HL-60 (cell line): ENCODE data around the gene PNMA1.

ENCODE experiments used
- GABPA ChIP-seq: IDR thresholded peaks from 2 replicates; pipeline ENCODE4 v1.6.1; 2012; ENCODE audit warnings: low read depth
- POLR2AphosphoS5 ChIP-seq: IDR thresholded peaks from 2 replicates; pipeline ENCODE4 v1.6.1; 2012; ENCODE audit warnings: low read depth
- SPI1 ChIP-seq: IDR thresholded peaks from 2 replicates; pipeline ENCODE4 v1.6.1; 2012; ENCODE audit warnings: low read depth, mild to moderate bottlenecking, borderline replicate concordance
- TF ChIP-seq, protein P1 (sequence below): IDR thresholded peaks from one replicate; pipeline ENCODE4 v1.5.1; 2011; ENCODE audit warnings: low read length, control low read depth, inconsistent platforms; ENCODE audit not compliant: insufficient read depth
- TF ChIP-seq, protein P2 (sequence below): IDR thresholded peaks from 2 replicates; pipeline ENCODE4 v1.6.1; 2012; ENCODE audit warnings: low read depth; ENCODE audit not compliant: insufficient replicate concordance

DNA sequence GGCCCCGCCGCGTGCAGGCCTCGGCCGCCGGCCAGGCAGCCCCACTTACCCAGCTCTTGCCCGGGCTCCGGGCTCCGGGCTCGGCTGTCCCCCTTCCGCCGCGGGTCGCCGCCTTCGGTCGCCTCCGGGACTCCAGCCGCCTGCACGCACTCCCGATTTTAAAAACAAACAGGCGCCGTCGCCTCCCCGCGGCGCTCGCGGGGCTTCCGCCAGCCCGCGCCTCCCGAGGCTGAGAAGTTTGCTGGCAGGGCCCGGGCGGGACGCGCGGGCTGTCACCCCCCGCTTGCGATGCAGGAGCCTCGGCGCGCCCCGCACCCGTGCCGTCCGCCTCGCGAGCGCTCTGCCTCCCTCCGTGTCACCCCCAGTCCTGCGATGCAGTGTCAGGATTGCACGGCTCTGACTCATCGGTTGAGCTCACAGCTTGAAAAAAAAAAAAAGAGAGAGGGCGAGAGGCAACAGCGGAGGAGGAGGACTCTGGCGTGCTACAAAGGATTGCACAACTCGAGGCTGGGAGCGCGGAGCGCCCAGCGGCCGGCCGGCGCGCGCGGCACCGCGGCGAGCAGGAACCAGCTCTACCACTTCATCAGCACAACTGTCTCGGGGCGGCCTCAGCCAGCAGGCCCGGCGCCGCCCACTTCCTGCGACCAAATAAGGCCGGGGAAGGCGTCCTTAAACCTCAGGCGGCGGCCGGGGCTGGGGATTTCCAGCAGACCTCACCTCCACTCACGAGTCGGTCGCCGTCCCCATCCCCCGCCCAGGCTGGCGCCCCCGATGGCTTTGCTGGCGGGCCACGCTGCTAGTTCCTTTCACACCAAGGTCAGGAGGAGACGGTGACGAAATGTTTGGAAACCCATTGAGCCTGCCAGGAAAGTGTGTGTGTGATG is 45.8 kb upstream of the PNMA1 start:
- TF ChIP-seq, protein P1, sequence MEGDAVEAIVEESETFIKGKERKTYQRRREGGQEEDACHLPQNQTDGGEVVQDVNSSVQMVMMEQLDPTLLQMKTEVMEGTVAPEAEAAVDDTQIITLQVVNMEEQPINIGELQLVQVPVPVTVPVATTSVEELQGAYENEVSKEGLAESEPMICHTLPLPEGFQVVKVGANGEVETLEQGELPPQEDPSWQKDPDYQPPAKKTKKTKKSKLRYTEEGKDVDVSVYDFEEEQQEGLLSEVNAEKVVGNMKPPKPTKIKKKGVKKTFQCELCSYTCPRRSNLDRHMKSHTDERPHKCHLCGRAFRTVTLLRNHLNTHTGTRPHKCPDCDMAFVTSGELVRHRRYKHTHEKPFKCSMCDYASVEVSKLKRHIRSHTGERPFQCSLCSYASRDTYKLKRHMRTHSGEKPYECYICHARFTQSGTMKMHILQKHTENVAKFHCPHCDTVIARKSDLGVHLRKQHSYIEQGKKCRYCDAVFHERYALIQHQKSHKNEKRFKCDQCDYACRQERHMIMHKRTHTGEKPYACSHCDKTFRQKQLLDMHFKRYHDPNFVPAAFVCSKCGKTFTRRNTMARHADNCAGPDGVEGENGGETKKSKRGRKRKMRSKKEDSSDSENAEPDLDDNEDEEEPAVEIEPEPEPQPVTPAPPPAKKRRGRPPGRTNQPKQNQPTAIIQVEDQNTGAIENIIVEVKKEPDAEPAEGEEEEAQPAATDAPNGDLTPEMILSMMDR: no peak
- peak; percentile 64; the same call in 1 of the 2 replicates for TF ChIP-seq POLR2AphosphoS5
- TF ChIP-seq GABPA: no peak
- TF ChIP-seq, protein P2, sequence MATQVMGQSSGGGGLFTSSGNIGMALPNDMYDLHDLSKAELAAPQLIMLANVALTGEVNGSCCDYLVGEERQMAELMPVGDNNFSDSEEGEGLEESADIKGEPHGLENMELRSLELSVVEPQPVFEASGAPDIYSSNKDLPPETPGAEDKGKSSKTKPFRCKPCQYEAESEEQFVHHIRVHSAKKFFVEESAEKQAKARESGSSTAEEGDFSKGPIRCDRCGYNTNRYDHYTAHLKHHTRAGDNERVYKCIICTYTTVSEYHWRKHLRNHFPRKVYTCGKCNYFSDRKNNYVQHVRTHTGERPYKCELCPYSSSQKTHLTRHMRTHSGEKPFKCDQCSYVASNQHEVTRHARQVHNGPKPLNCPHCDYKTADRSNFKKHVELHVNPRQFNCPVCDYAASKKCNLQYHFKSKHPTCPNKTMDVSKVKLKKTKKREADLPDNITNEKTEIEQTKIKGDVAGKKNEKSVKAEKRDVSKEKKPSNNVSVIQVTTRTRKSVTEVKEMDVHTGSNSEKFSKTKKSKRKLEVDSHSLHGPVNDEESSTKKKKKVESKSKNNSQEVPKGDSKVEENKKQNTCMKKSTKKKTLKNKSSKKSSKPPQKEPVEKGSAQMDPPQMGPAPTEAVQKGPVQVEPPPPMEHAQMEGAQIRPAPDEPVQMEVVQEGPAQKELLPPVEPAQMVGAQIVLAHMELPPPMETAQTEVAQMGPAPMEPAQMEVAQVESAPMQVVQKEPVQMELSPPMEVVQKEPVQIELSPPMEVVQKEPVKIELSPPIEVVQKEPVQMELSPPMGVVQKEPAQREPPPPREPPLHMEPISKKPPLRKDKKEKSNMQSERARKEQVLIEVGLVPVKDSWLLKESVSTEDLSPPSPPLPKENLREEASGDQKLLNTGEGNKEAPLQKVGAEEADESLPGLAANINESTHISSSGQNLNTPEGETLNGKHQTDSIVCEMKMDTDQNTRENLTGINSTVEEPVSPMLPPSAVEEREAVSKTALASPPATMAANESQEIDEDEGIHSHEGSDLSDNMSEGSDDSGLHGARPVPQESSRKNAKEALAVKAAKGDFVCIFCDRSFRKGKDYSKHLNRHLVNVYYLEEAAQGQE: no peak
- TF ChIP-seq SPI1: no peak
